ENCODE results near the gene RSPH10B2. TPM values are rescaled to one million over a fixed set of nuclear protein-coding genes. Genes with fewer than 3 reads are reported as not detected.
"Not testable (repeated sequence)": the region's sequence is repeated elsewhere in the genome, so short reads cannot be mapped to it uniquely, and the experiment has no call there.

RSPH10B2 gene
- 0.30 TPM for total RNA-seq

DNA sequence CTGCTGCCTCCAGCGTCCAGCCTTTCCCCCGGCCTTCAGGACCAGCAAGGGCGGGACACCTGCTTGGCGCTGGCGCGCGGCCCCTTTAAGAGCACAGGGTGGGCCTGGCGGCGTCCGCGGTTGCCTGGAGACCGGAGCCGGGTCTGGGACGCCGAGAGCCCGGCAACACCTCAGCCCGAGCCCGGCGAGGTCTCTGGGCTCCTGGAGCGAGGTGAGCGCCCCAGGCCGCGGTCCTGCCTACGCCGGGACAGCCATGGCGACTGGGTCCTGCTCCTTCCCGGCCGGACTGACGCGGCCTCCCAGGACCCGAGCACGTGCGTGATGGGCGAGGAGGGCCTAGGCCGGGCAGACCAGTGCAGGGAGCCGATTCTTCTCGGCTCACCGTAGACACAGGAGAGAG is at the start of gene RSPH10B2:
Gene RSPH10B2, plus strand, starts transcription at position 140 of the 400 bp plus-strand sequence. CDS start 3,575 bp downstream, outside the sequence.
- DNase-seq: not testable (repeated sequence)

DNA sequence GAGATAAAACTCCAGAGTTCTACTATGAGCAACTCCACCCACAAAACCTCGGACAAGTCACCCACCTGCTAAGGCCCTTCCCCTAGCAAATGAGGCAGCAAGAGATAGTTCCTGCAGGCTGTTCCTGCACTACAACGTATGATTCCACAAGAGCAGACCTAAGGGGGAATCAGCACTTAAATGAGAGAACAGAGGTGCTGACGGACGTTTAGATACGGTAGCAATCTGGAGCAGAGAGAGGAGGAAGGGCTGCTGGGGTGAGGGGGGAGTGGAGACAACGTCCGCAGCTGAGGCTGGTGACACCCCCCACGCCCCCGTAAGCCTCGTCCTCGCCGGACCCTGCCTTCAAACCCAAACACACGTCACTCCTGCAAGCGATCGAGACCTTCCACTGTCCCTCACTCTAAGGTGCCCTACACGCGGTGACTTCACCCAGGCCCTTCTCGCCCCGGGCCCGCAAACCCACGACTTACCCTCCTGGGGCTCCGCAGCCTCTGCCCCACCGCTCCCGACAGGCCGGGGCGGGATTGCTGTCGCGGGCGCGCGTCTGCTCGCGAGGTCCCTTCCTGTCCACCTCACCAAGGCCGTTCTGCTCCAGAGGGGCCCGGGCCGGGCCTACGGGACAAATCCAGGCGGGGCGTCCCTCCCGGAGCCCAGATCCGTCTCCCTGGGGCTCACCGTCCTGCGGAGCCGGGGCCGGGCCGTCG is 47.8 kb upstream of the RSPH10B2 start:
- no peak for DNase-seq

DNA sequence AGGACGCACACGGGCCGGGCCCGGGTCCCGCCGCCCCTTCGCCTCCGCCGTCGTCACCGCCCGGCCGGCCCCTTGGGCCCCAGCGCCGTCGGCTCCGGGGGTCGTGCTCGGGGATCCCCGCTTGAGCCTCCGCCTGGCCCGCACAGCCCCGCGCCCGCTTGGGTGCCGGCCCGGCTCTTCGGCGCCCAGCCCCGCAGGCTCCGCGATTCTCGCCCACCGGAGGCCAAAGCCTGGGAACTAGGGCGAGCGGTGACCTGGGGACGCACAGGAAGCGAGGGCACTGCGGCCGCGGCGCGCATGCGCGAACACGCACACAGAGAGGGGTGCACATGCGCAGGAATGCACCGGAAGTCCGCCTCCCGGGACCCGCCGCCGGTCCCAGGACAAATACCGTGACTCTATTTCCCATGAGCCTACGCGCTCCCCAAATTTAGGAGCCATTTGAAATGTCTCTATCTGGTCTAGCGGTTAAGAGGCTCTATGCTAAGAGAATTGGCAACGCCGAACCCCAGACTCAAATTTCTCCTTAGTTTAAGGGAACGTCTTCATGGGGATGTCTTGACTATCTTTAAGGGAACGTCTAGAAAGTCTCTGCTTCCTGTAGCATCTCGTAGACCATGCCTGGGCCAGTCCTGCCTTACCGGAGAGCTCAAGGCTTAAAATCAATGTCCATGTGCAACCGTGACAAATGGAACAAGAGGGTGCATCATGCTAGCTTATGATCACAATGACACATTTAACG is 47.1 kb upstream of the RSPH10B2 start, which contains the start of gene ZNF12:
Gene ZNF12, minus strand, starts transcription at position 282 of the 742 bp plus-strand sequence. CDS start 1,774 bp downstream, outside the sequence.
- DNase-seq: peak; percentile 94

DNA sequence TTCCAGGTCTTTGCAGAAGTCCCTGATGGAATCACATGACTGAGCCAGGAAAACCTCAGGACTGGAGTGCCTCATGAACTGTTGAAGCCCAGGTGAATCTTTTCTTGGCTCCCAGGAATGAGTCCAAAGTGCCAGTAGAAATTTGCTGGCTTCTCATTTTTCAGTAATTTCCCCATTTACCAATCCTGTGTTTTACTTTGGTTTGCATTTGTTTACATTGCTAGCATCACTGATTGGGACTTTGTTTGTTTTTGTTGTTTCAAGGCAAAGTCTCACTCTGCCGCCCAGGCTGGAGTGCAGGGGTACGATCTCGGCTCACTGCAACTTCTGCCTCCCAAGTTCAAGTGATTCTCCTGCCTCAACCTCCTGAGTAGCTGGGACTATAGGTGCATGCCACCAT is 45.6 kb upstream of the RSPH10B2 start:
- DNase-seq: no peak

DNA sequence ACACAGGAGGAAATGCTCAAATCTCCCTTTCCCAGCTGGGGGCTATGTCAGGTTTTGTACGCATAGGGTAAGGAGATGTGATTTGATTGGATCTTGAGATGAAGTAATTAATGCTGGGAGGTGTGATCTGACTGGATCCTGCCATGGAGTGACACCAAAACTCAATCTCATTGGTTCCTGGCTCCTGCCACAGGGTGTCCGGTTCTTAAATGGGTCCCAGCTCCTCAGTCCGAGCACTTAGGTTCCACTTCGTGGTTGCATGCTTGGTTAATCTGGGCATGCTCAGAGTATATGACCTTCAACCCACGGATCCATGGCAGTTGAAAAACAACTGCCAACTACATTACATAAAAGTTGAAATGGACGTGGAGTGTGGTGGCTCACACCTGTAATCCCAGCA is 44.1 kb upstream of the RSPH10B2 start:
- DNase-seq: no peak

DNA sequence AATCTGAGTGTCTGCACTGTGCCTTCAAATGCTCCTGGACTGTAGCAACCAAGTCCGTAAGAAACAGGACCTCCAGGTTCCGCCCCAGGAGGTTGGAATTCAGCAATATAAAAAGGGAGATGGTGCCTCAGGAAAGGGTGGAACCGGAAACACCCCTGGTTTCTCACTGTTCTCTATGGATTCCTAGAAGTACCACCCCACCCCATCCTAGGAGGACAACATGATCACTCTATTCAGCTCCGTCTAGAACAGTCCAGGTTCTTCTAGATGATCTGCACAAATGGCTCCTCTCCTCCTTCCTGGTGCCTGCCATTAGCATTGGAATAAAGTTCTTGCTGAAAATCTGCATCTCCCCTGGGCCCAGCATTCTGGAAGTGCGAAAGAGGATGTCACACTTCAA is 39.5 kb upstream of the RSPH10B2 start:
- DNase-seq: no peak

DNA sequence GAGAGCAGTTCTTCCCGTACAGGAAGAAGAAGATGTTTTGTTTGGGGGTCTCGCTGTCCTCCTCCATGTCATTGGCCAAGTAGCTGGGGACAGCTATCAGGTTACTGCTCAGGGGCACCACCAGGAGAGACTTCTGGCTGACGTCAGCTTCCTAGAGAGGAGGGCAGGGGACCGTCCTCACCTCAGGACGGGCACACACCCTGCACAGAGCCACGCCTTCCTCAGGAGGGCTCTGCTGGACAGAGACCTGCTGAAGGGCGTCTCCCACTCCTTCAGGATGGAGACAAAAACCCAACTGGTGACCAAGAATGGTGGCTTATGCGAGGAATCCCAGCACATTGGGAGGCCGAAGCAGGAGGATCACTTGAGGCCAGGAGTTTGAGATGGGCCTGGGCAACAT is 38.0 kb upstream of the RSPH10B2 start:
- DNase-seq: not testable (repeated sequence)

DNA sequence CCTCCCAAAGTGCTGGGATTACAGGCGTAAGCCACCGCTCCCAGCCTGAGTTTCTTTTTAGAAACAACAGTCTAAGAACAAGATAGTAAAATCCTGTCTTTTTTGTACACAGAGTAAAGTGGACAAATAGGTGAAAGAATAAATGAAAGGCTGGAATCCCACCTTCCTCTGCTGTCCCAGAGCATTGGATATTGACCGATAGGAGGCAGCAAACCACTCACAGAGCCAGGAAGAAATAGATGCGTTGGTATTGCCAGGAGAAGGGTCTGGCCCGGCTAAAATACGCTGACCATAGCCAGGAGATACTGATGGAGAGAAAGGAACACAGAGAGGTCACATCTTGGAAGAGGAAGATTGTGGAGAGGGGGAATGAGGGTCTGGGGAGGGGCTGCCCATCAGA is 35.8 kb upstream of the RSPH10B2 start:
- no peak for DNase-seq

DNA sequence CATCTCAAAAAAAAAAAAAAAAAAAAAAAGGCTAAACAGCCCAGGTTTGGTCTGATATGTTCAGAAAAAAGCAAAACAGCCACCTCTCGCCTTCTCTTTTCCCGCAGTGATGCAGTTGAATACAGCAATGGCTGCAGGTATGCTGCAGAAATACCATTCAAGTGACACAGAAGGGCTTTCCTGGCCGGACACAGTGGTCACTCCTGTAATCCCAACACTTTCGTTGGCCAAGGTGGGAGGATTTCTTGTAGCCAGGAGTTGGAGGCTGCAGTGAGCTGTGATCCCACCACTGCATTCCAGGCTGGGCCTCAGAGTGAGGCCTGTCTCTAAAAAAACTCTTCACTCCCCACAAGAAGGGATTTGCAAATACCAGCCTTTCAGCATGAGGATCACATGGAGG is 29.6 kb upstream of the RSPH10B2 start:
- DNase-seq: not testable (repeated sequence)

DNA sequence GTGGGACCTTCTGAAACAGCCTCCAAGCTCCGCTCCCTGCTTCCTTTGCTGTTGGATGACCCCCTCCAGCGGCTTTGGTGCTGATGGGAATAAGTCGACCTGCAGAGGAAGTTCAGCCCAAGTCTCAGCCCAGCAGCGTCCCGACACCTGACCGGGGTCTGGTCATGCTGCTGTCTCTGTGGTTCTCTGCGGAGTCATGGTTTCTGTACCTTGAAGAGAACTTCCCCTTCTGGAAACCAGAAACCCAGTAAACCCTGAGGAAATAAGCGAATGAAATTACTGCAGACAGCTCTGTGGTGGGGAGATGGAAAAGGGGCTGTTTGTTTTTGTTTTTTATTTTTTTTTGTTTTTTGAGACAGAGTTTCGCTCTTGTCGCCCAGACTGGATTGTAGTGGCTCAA is 28.9 kb upstream of the RSPH10B2 start:
- no peak for DNase-seq

DNA sequence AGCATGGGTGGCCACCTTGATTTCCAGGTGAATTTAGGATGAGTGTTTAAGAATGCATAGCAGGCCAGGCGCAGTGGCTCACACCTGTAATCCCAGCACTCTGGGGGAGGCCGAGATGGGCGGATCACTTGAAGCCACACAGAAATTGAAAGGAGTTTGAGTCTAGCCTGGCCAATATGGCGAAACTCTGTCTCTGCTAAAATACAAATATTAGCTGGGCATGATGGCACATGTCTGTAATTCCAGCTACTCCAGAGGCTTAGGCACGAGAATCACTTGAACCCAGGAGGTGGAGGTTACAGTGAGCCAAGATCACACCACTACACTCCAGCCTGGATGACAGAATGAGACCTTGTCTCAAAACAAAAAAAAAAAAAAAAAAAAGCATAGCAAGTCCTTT is 27.6 kb upstream of the RSPH10B2 start:
- DNase-seq: not testable (repeated sequence)

DNA sequence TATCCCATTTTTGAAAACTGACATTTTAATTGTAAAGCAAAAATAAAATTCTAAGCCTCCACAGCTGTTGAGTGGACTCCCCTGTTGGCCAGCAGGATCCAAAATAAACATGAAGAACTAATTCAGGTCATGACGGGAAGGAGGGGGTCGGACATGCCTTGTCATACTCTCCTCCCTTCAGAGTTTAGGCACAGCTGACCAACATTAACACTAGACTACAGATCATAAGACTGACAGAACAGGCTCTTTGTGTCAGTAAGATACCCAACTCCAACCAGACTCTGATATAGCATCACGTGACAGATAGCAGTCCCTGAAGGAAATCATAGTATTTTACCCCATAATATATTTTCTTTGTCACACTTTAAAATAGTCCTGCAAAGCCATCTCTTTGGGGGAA is 26.2 kb upstream of the RSPH10B2 start:
- DNase-seq: no peak

DNA sequence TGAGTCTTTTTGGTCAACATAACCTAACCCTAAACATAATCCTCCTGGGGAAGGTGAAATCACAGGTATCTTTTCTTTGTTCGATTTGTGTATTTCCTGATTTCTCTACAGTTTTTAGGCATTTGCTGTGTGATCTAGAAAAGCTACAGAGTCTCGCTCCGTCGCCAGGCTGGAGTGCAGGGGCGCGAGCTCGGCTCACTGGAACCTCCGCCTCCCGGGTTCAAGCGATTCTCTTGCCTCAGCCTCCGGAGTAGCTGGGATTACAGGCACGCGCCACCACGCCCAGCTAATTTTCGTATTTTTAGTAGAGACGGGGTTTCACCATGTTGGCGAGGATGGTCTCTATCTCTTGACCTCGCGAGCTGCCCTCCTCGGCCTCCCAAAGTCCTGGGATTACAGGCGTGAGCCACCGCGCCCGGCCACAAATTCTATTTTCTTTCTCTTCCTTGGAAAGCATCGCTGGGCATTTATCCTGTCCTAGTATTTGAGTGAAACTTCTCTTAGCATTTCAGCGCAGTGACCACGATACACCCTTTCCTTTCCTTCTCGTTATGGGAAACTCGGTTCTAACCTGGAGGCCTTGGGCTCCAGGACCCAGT is 24.9 kb upstream of the RSPH10B2 start:
- not testable (repeated sequence) for DNase-seq

DNA sequence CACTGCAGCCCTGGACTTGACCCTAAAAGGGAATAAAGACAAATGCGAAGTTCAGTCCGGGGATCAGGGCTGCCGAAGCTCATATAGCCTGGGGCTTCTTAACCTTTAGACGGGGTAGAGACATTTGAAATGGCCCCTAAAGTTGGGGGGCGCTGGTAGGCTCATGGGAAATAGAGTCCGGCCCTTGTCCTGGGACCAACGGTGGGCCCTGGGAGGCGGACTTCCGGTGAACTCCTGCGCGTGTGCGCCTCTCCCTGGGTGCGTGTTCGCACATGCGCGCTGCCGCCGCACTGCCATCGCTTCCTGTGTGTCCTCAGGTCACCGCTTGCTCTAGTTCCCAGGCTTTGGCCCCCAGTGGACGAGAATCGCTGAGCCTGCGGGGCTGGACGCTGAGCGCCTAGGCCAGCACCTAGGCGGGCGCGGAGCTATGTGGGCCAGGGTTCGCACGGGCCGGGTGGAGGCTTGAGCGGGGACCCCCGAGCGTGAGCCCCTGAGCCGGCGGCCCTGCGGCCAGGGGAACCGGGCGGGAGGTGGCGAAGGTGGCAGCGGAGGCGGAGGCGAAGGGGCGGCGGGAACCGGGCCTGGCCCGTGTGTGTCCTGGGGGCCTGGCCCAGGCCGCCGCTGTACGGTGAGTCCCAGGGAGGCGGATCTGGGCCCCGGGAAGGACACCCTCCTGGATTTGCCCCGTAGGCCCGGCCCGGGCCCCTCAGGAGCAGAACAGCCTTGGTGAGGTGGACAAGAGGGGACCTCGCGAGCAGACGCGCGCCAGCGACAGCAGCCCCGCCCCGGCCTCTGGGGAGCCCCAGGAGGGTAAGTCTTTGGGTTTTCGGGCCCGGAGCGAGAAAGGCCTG is 24.2 kb upstream of the RSPH10B2 start:
- peak; percentile 67 for DNase-seq

DNA sequence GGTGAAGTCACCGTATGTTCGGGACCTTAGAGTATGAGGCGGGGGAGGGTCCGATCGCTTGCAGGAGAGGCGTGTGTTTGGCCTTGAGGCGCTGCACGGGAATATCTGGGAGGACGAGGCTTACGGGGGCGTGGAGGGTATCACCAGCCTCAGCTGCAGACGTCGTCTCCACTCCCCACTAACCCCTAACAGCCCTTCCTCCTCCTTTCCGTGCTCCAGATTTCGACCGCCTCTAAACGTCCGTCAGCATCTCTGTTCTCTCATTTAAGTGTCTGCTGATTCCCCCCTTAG is 23.6 kb upstream of the RSPH10B2 start:
- DNase-seq: no peak

DNA sequence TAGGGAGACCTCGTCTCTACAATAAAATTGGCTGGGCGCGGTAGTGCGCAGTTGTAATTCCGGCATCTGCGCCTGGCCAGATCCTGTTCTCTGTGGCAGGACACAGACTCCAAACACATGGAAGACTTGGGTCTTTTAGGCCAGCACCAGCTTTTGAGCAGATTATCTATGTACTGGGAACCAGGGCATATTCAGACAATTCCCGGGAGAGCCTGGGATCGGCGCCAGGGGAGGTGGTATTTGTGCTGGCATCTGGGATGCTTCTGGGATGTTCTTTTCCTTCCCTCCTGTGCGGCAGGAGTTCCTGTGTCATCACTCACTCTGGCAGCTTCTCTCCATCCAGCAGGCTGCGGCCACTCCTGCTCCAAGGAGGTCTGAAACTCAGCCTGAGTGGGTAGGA is 15.5 kb upstream of the RSPH10B2 start:
- not testable (repeated sequence) for DNase-seq

DNA sequence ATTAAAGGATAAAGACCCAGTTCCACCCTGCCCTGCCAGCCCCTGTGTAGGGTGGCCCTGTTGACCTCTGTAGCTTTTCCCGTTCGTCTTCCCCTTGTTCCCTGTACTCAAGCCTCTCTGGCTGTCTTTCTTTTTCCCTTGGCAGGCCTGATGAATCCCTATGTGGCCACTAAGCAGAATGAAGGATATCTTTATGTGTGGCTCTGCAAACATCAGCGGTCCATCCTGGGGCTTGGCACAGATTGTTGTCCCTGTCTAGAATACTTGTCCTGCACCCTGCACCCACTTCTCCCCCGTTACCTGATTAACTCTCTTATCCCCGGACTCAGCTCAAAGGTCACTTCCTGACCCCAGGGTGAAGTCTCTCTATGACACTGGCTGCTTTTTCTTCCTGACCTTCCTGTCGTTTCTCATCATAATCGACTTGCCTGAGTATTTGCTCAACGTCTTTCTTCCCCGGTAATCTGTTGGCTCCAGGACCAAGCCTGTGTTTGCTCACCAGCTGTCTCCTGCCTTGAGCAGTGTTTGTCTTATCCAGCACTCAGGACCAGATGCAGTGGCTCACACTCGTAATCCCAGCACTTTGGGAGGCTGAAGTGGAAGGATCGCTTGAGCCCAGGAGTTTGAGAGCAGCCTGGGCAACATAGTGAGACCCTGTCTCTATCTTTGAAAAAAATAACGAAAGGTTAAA is 9.3 kb upstream of the RSPH10B2 start:
- not testable (repeated sequence) for DNase-seq

DNA sequence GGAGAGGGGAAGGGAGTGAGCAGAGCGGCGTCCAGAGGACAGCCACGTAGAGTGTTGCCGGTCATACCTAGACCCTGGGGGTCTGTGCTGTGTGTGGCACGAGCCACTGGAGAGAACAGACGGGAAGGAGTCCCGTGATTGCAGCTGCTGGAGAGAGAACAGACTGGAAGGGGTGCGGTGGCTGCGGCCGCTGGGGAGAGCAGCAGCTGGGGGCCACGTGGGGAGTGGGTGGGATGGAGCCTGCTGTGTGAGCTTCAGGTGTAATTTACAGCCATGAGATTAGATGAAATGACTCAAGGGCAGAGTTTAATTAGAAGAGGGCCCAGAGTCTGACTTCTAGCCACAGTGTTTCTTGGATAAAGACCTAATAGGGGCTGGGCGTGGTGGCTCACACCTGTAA is 4.6 kb upstream of the RSPH10B2 start:
- DNase-seq: not testable (repeated sequence)

DNA sequence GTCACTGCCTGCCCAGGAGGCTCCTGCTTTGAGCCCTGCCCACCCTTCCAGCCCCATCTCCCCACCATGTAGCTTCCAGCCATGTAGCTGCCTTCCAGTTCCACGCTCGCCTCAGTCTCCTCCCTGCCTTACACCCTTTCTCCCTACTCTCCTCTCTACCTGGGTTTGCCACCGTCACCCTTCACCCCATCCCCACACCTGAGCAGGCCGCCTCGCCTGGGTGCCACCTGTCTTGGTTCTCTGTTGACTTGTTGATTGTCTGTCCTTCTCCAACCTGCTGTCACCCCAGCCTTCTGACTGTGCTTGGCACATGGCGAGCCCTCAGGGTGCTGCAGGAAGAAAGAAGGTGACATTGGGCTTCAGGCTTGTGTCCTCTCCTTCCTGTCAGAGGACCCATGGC is 3.7 kb upstream of the RSPH10B2 start:
- DNase-seq: not testable (repeated sequence)

DNA sequence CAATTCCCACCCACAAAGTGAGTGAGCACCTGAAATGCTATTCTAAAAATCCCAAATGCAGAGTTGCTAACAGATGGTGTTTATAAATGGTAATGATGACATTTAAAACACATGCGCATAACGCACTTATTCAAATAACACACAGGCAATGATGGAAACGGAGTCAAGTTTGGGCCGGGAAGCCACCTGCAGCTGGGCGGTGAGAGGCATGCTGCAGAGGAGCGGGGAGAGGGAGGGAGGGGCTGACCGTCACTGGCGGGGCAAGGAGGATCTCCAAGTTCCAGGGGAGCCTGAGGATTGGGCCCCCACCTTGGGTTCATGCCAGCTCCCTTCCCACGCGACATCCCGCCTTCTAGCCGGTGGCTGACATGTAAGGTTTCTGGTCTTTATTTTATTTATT is 7.3 kb downstream of the RSPH10B2 start:
- DNase-seq: not testable (repeated sequence)

DNA sequence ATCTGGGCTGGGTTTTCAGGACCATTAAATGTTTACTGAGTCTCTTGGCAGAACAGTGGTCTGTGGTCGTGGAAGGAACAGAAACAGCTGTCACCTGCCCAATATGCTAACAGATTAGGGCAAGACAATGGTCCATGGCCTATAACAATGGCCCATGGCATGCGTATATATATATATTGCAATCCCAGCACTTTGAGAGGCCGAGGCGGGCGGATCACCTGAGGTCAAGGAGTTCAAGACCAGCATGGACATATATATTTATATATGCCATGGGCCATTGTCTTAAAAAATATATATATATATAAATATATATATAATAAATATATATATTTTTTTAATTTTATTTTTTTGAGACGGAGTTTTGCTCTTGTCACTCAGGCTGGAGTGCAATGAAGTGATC is 27.7 kb downstream of the RSPH10B2 start:
- not testable (repeated sequence) for DNase-seq

DNA sequence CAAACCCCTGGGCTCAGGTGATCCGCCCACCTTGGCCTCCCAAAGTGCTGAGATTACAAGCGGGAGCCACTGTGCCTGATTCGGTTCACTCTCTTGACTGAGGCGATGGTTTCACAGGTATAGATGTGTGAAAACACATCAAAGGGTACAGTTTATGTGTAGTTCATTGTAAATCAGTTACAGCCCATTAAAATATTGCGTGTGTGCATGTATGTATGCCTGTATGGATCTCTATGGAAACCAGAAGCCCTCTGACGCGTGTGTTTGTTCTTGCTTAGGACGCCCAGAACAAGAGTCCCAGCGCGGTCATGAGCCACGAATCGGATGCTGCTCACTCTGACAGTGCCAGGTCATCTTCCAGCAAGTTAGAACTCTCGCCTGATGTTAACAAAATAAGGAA is 35.5 kb downstream of the RSPH10B2 start:
- not testable (repeated sequence) for DNase-seq
